ENCODE data around the gene LRRC4C. TPM values are rescaled to one million over a fixed set of nuclear protein-coding genes. Genes with fewer than 3 reads are reported as not detected.

Gene LRRC4C
- total RNA-seq, 6 donors from 2014 or later, result 0.37 to 1.2 (median 1.0) TPM; not detected in 2

GRCh38 chr11:40722179-40722795, 737.2 kb downstream of the LRRC4C start:
- no peak for ATAC-seq (ENCODE audit: low FRiP score in 2 of 2)
- WGBS, 2 donors, result 34 to 42% methylated on average over 10 of the region's 10 CpGs
- no peak for DNase-seq
- Histone ChIP-seq H3K4me1 (no peaks in the 10 kb centered on the region), H3K4me3 (no peak overlapping the region), H3K27me3 (no peaks in the 10 kb centered on the region), H3K36me3 (no peaks in the 10 kb centered on the region), H3K9me3 (no peaks in the 10 kb centered on the region), H3K27ac (no peak overlapping the region)
- TF ChIP-seq CTCF (IDR thresholded peaks at IDR 0.05), result peak in 2 of 6 experiments; percentile 5 to 23
- no peak for TF ChIP-seq EP300 (IDR thresholded peaks at IDR 0.05)

- DNase-seq, result no peak
Observed at GRCh38 chr11:40716344-40717130, 742.9 kb downstream of the LRRC4C start.

GRCh38 chr11:40713083-40713482, 746.4 kb downstream of the LRRC4C start:
- Histone ChIP-seq H3K36me3 (no peaks in the 10 kb centered on the region), H3K9me3 (peaks cover 0 to 5% (median 0%) of the 10 kb centered on the region in 4 donors), H3K4me3 (no peak overlapping the region), H3K4me1 (peaks cover 0 to 4% (median 2%) of the 10 kb centered on the region in 4 donors), H3K27ac (no peak overlapping the region), H3K27me3 (no peaks in the 10 kb centered on the region)
- no peak for TF ChIP-seq EP300 (IDR thresholded peaks at IDR 0.05)
- no peak for TF ChIP-seq CTCF (IDR thresholded peaks at IDR 0.05)
- no peak for TF ChIP-seq POLR2AphosphoS5 (IDR thresholded peaks at IDR 0.05)
- no peak for TF ChIP-seq POLR2A (IDR thresholded peaks at IDR 0.05)
- ATAC-seq (ENCODE audit: low FRiP score in 2 of 2), result no peak
- 83 to 84% methylated on average over 4 of the region's 4 CpGs for WGBS, 2 donors
- no peak for DNase-seq

More at GRCh38 chr11:40716344-40717130, 742.9 kb downstream of the LRRC4C start:
- ATAC-seq (ENCODE audit: low FRiP score in 2 of 2), result no peak
- Histone ChIP-seq H3K36me3 (no peaks in the 10 kb centered on the region), H3K27me3 (no peaks in the 10 kb centered on the region), H3K9me3 (no peaks in the 10 kb centered on the region), H3K4me1 (peaks cover 0 to 4% (median 2%) of the 10 kb centered on the region in 4 donors), H3K4me3 (no peak overlapping the region), H3K27ac (no peak overlapping the region)
- TF ChIP-seq EP300 (IDR thresholded peaks at IDR 0.05), result no peak
- no peak for TF ChIP-seq POLR2AphosphoS5 (IDR thresholded peaks at IDR 0.05)
- TF ChIP-seq CTCF (IDR thresholded peaks at IDR 0.05), result no peak
- no peak for TF ChIP-seq POLR2A (IDR thresholded peaks at IDR 0.05)
- WGBS, 2 donors, result 29 to 39% methylated on average over 3 of the region's 3 CpGs

- Histone ChIP-seq H3K4me1 (no peaks in the 10 kb centered on the region), H3K9me3 (no peaks in the 10 kb centered on the region), H3K27ac (no peak overlapping the region), H3K36me3 (no peaks in the 10 kb centered on the region), H3K4me3 (no peak overlapping the region), H3K27me3 (no peaks in the 10 kb centered on the region)
- DNase-seq, result no peak
- WGBS, 2 donors, result 89 to 91% methylated on average over 2 of the region's 2 CpGs
- TF ChIP-seq EP300 (IDR thresholded peaks at IDR 0.05), result no peak
- ATAC-seq (ENCODE audit: low FRiP score in 2 of 2), result no peak
Observed at GRCh38 chr11:40701027-40701426, 758.4 kb downstream of the LRRC4C start.

GRCh38 chr11:40689823-40690222, 769.6 kb downstream of the LRRC4C start:
- TF ChIP-seq EP300 (IDR thresholded peaks at IDR 0.05) (no peak), POLR2A (IDR thresholded peaks at IDR 0.05) (no peak), POLR2AphosphoS5 (IDR thresholded peaks at IDR 0.05) (no peak), CTCF (IDR thresholded peaks at IDR 0.05) (no peak)
- 56 to 61% methylated on average over 3 of the region's 3 CpGs for WGBS, 2 donors

More at GRCh38 chr11:40689823-40690222, 769.6 kb downstream of the LRRC4C start:
- Histone ChIP-seq H3K9me3 (no peaks in the 10 kb centered on the region), H3K4me3 (no peak overlapping the region), H3K4me1 (no peaks in the 10 kb centered on the region), H3K27me3 (no peaks in the 10 kb centered on the region), H3K36me3 (no peaks in the 10 kb centered on the region), H3K27ac (no peak overlapping the region)
- no peak for DNase-seq
- ATAC-seq (ENCODE audit: low FRiP score in 2 of 2), result no peak
